K562 (cell line): Measurements from ENCODE around the gene HRAS. TPM values are rescaled to one million over a fixed set of nuclear protein-coding genes. Genes with fewer than 3 reads are reported as not detected.
A peak's percentile ranks its signal among the peaks of the same experiment; 100 is the strongest.

Experiments used
- ATAC-seq: fragments of 200-7000 bp; cut with Tn5 transposase; 3 replicates; pipeline ENCODE4 v1.9.1; 2020; ENCODE audit warnings: moderate library complexity
- BruUV-seq: library from RNA; stranded (reverse); fragments of 400-500 nt; replicated peaks from 2 replicates; lab custom pipeline; 2021; lab: Mats Ljungman, UMichigan
- CTCF ChIA-PET: fragments of 300-600 bp; formaldehyde crosslinking; extraction: SDS; loops from one replicate; lab custom pipeline; 2021; ENCODE audit warnings: low intra/inter-chr PET ratio; lab: Yijun Ruan, JAX
- POLR2A ChIA-PET: fragments of 300-600, 350-650 bp; sonication (Branson Sonifier 250); formaldehyde crosslinking; extraction: SDS; loops from one replicate; lab custom pipeline; 2021; ENCODE audit warnings: antibody characterized with exemption, inconsistent platforms; lab: Yijun Ruan, JAX
- DNase-seq, 4 experiments: peaks; one replicate each; pipeline versions ENCODE4 v3.0.0 to v3.0.0-alpha.2; 2011 to 2018; ENCODE audit warnings: low spot score in 3 of 4, mixed read lengths in 3 of 4; ENCODE audit errors: extremely low read depth in 1 of 4
- FAIRE-seq: peaks from 2 replicates; lab custom pipeline; 2011; peaks lifted over from hg19 to GRCh38; lab: Jason Lieb, UNC
- H2AFZ ChIP-seq: 2 replicates; pipeline ENCODE4 v1.6.0; 2011; ENCODE audit warnings: low read depth, low read length, control low read depth, inconsistent platforms
- H3K27ac ChIP-seq: fragments of 200-600 bp; 3 replicates; pipeline ENCODE4 v1.8.0; 2011; ENCODE audit warnings: low read depth, mild to moderate bottlenecking, control low read depth, inconsistent platforms, low read length, moderate library complexity, mixed read lengths; ENCODE audit errors: extremely low read depth
- H3K27me3 ChIP-seq, 2 experiments: fragments of 300-600 bp in 1 of 2; 2 replicates in 1 of 2; 3 replicates in 1 of 2; pipeline versions ENCODE4 v1.6.0 to v1.8.0; 2011; ENCODE audit warnings: inconsistent platforms in 2 of 2, low read length in 2 of 2, mild to moderate bottlenecking in 1 of 2, mixed read lengths in 1 of 2, moderate library complexity in 1 of 2; ENCODE audit not compliant: control insufficient read depth in 2 of 2, insufficient read depth in 2 of 2
- H3K36me3 ChIP-seq: fragments of 300-600 bp; 3 replicates; pipeline ENCODE4 v1.8.0; 2011; ENCODE audit warnings: mild to moderate bottlenecking, low read length, inconsistent platforms; ENCODE audit not compliant: control insufficient read depth, insufficient read depth
- H3K4me1 ChIP-seq, 2 experiments: fragments of 200-600 bp in 1 of 2; replicated peaks in 1 of 2; 2 replicates in 1 of 2; 3 replicates in 1 of 2; pipeline versions ENCODE4 v1.5.1 to v1.8.0; 2011; ENCODE audit warnings: inconsistent platforms in 2 of 2, low read length in 2 of 2, mild to moderate bottlenecking in 1 of 2, mixed read lengths in 1 of 2, moderate library complexity in 1 of 2; ENCODE audit not compliant: control insufficient read depth in 2 of 2, insufficient read depth in 2 of 2
- H3K4me2 ChIP-seq: 2 replicates; pipeline ENCODE4 v1.6.1; 2011; ENCODE audit warnings: low read length, control low read depth, inconsistent platforms, mixed read lengths; ENCODE audit not compliant: insufficient read depth
- H3K4me3 ChIP-seq: fragments of 200-600 bp; sonication (generic), shearing (Covaris generic); 2 replicates; pipeline ENCODE4 v1.5.1; 2016; ENCODE audit warnings: control low read depth, inconsistent platforms
- H3K79me2 ChIP-seq: fragments of 200-600 bp; 3 replicates; pipeline ENCODE4 v1.8.0; 2011; ENCODE audit warnings: low read length, inconsistent platforms; ENCODE audit not compliant: control insufficient read depth, insufficient read depth
- H3K9ac ChIP-seq, 2 experiments: 2 replicates each; pipeline versions ENCODE4 v1.6.0 to v1.6.1; 2011; ENCODE audit warnings: low read depth in 2 of 2, low read length in 2 of 2, control low read depth in 1 of 2, inconsistent platforms in 1 of 2, mild to moderate bottlenecking in 1 of 2, mixed read lengths in 1 of 2; ENCODE audit not compliant: insufficient read depth in 1 of 2
- H3K9me1 ChIP-seq: one replicate; pipeline ENCODE4 v1.6.0; 2011; ENCODE audit warnings: inconsistent platforms, mild to moderate bottlenecking, low read length, moderate library complexity; ENCODE audit not compliant: control insufficient read depth, insufficient read depth
- H3K9me3 ChIP-seq: replicated peaks from 2 replicates; pipeline ENCODE4 v1.5.1; 2011; ENCODE audit warnings: low read depth, low read length, inconsistent platforms; ENCODE audit not compliant: control insufficient read depth, insufficient read depth
- H4K20me1 ChIP-seq: replicated peaks from 2 replicates; pipeline ENCODE4 v1.6.1; 2011; ENCODE audit warnings: low read length, inconsistent platforms, mixed read lengths; ENCODE audit not compliant: control insufficient read depth, insufficient read depth
- C11orf30 ChIP-seq: fragments of 450-650 bp; IDR thresholded peaks from 2 replicates; pipeline ENCODE4 v1.6.1; 2016; ENCODE audit warnings: low read depth, mild to moderate bottlenecking
- CBX3 ChIP-seq, 2 experiments: IDR thresholded peaks; 1 replicate in 1 of 2; 2 replicates in 1 of 2; pipeline ENCODE4 v1.6.1; 2012; ENCODE audit warnings: inconsistent platforms in 2 of 2, low read length in 2 of 2, borderline replicate concordance in 1 of 2, control low read depth in 1 of 2
- HINFP ChIP-seq: fragments of 450-650 bp; conservative IDR thresholded peaks from 2 replicates; pipeline ENCODE4 v1.6.1; 2016; ENCODE audit warnings: missing genetic modification characterization, low read depth, mild to moderate bottlenecking, control low read depth, missing compliant biosample characterization
- POLR2AphosphoS5 ChIP-seq: IDR thresholded peaks from 2 replicates; pipeline ENCODE4 v1.6.1; 2011; ENCODE audit warnings: mild to moderate bottlenecking, low read depth, low read length, moderate library complexity; ENCODE audit not compliant: control insufficient read depth, insufficient read depth
- POLR2G ChIP-seq: fragments of 200-400 bp; formaldehyde crosslinking; IDR thresholded peaks from 2 replicates; pipeline ENCODE4 v1.6.1; 2017; ENCODE audit warnings: low read depth, mild to moderate bottlenecking, antibody characterized with exemption, low read length, moderate library complexity
- RBFOX2 ChIP-seq: fragments of 200-400 bp; formaldehyde crosslinking; IDR thresholded peaks from 2 replicates; pipeline ENCODE4 v1.6.1; 2017; ENCODE audit warnings: low read depth, mild to moderate bottlenecking, low read length, moderate library complexity
- SOX6 ChIP-seq: fragments of 450-650 bp; IDR thresholded peaks from 2 replicates; pipeline ENCODE4 v1.6.1; 2014; ENCODE audit warnings: mild to moderate bottlenecking
- STAG1 ChIP-seq: sonication (generic); formaldehyde crosslinking; IDR thresholded peaks from 2 replicates; pipeline ENCODE4 v1.5.0; 2020; ENCODE audit warnings: missing genetic modification reagents, borderline replicate concordance
- STAT5A ChIP-seq: IDR thresholded peaks from 2 replicates; pipeline ENCODE4 v1.6.1; 2012; ENCODE audit warnings: low read length, inconsistent platforms, borderline replicate concordance
- ZBTB12 ChIP-seq: fragments of 250-450 bp; sonication (Bioruptor Pico); IDR thresholded peaks from 2 replicates; pipeline ENCODE4 v1.4.0; 2020
- ZFP91 ChIP-seq: sonication (generic); formaldehyde crosslinking; IDR thresholded peaks from 2 replicates; pipeline ENCODE4 v1.8.0; 2022; ENCODE audit warnings: mild to moderate bottlenecking, missing genetic modification reagents
- ZNF445 ChIP-seq: fragments of 250-450 bp; sonication (Bioruptor Pico); IDR thresholded peaks from 2 replicates; pipeline ENCODE4 v1.4.0; 2020; ENCODE audit warnings: low read depth, mild to moderate bottlenecking, moderate library complexity
- WGBS: fragments of 100-300 bp; shearing (Covaris generic); methylation state at CpG from one replicate; pipeline ENCODE4 v1.1.6; 2016; ENCODE audit warnings: low coverage, mixed read lengths; ENCODE audit not compliant: insufficient coverage; ENCODE audit errors: missing lambda C conversion rate; 5-methylcytosine and 5-hydroxymethylcytosine counted together
- in situ Hi-C: fragments of 300-500 bp; cut with MboI; formaldehyde crosslinking; loops from 4 replicates; pipeline ENCODE4 v1.15.0; 2018; ENCODE audit warnings: inconsistent platforms, mixed read lengths
- intact Hi-C: fragments of 100-400 bp; cut with micrococcal nuclease; formaldehyde crosslinking; loops from 2 replicates; pipeline ENCODE4 v1.14.2; 2022
- polyA plus RNA-seq, 8 experiments: library from polyadenylated mRNA; depleted of rRNA in 4 of 8; stranded (reverse) in 5 of 8; unstranded in 3 of 8; fragments of >200 nt; fragmentation: Nextera tagmentation in 2 of 8; fragmentation: Illumina TruSeq in 1 of 8; extraction: Ambion mirVana in 2 of 8; extraction: Trizol in 1 of 8; gene quantifications; 2 replicates each; pipeline versions ENCODE4 v1.2.1 to v1.2.3, GENCODE V29; 2011 to 2014; ENCODE audit warnings: inconsistent platforms in 1 of 8, missing spikeins in 1 of 8
- total RNA-seq, 7 experiments: library from RNA; depleted of rRNA in 6 of 7; stranded (reverse); fragments of >200 nt in 6 of 7; fragmentation: Illumina TruSeq in 2 of 7; extraction: Trizol in 2 of 7; gene quantifications; 2 replicates each; pipeline versions ENCODE4 v1.2.1 to v1.2.3, GENCODE V29; 2011 to 2021; ENCODE audit warnings: low replicate concordance in 1 of 7

Gene HRAS
- total and polyA plus RNA-seq, 9 of the 15 experiments (the other 6 are each of a cell fraction or from before 2014, with no cell fraction given): 2.8 to 73.5 (median 29.6) TPM

GRCh38 chr11:498297-499181 is 36.8 kb downstream of the HRAS start:
- DNase-seq: no peak
- intact Hi-C loops (no loop called here), in situ Hi-C loops (no loop called here)
- Histone ChIP-seq H3K27me3 (no peaks in the 10 kb centered on the region), H3K4me2 (no peak overlapping the region), H3K9me3 (peaks cover 4% of the 10 kb centered on the region), H4K20me1 (no peaks in the 10 kb centered on the region), H3K36me3 (peaks cover 92% of the 10 kb centered on the region), H3K4me3 (no peak overlapping the region), H3K27ac (no peak overlapping the region), H3K9me1 (peaks cover 3% of the 10 kb centered on the region), H3K4me1 (peaks cover 5 to 70% of the 10 kb centered on the region in 2 experiments), H3K9ac (no peak overlapping the region; a peak in 1 of 4 replicates), H3K79me2 (peaks cover 31% of the 10 kb centered on the region), H2AFZ (no peak overlapping the region)
- FAIRE-seq: no peak
- CTCF ChIA-PET: no interaction called here
- WGBS: 98% methylated on average over 16 of the region's 39 CpGs
- BruUV-seq: no TSS peak
- ATAC-seq: no peak
- POLR2A ChIA-PET: interaction anchor here (0.6 to 1.8 kb wide), 4 partner anchors 8 to 274 kb away, joined by 3 to 9 read pairs (median 3); partner anchors contain the start of gene RNH1
- TF ChIP-seq STAT5A: no peak
- no peak for TF ChIP-seq C11orf30
- 0 out of 2 replicates have a peak, but pooled peaks have one; percentile 8 for TF ChIP-seq POLR2AphosphoS5
- TF ChIP-seq HINFP (tag): no peak
- TF ChIP-seq ZBTB12 (CRISPR knock-in tag): no peak
- no peak for TF ChIP-seq ZNF445 (CRISPR knock-in tag)
- TF ChIP-seq CBX3 (IDR thresholded peaks at IDR 0.05; ENCODE audit: borderline replicate concordance in 1 of 2, low read length in 2 of 2): no peak
- TF ChIP-seq POLR2G: peak; percentile 65
- TF ChIP-seq ZFP91 (CRISPR knock-in tag): no peak
- TF ChIP-seq STAG1 (CRISPR knock-in tag): no peak
- TF ChIP-seq SOX6: no peak
- peak; percentile 56 for TF ChIP-seq RBFOX2
